H1 (cell line): Measurements from ENCODE around the gene NPTX1. TPM values are rescaled to one million over a fixed set of nuclear protein-coding genes. Genes with fewer than 3 reads are reported as not detected.

Experiments
- CTCF ChIA-PET: fragments of 300-600 bp; sonication (Branson Sonifier 250); formaldehyde crosslinking; loops from one replicate; lab custom pipeline; 2021; ENCODE audit not compliant: partially characterized antibody; lab: Charles Lee
- POLR2A ChIA-PET: fragments of 300-600 bp; sonication (Branson Sonifier 250); formaldehyde crosslinking; loops from one replicate; lab custom pipeline; 2021; ENCODE audit warnings: inconsistent platforms; ENCODE audit not compliant: partially characterized antibody; lab: Charles Lee
- DNase-seq, 2 experiments: peaks; one replicate each; pipeline versions ENCODE4 v3.0.0 to v3.0.0-alpha.2; 2010 to 2022; ENCODE audit warnings: low spot score in 2 of 2, low read depth in 1 of 2, mixed read lengths in 1 of 2
- FAIRE-seq: peaks from 2 replicates; lab custom pipeline; 2011; peaks lifted over from hg19 to GRCh38; lab: Jason Lieb, UNC
- H2AFZ ChIP-seq: 2 replicates; pipeline ENCODE4 v1.8.1; 2012; ENCODE audit warnings: low read length, inconsistent platforms
- H2AK5ac ChIP-seq: 2 replicates; pipeline ENCODE4 v1.6.1; 2013; ENCODE audit warnings: low read depth, low read length
- H2BK120ac ChIP-seq: replicated peaks from 2 replicates; pipeline ENCODE3; 2013; ENCODE audit warnings: low read depth, low read length, inconsistent platforms
- H2BK12ac ChIP-seq: 2 replicates; pipeline ENCODE4 v1.6.1; 2013; ENCODE audit warnings: low read depth, low read length
- H2BK15ac ChIP-seq: 2 replicates; pipeline ENCODE4 v1.6.1; 2013; ENCODE audit warnings: low read length
- H2BK20ac ChIP-seq: 2 replicates; pipeline ENCODE4 v1.6.1; 2013; ENCODE audit warnings: low read length
- H2BK5ac ChIP-seq: 2 replicates; pipeline ENCODE4 v1.6.1; 2013; ENCODE audit warnings: low read depth, low read length
- H3K14ac ChIP-seq: 2 replicates; pipeline ENCODE4 v1.6.1; 2013; ENCODE audit warnings: inconsistent platforms; ENCODE audit not compliant: insufficient read length
- H3K18ac ChIP-seq: 2 replicates; pipeline ENCODE4 v1.6.1; 2013; ENCODE audit warnings: low read length; ENCODE audit errors: extremely low read depth
- H3K23ac ChIP-seq: 2 replicates; pipeline ENCODE4 v1.6.1; 2013; ENCODE audit warnings: inconsistent platforms; ENCODE audit not compliant: insufficient read length
- H3K23me2 ChIP-seq: 2 replicates; pipeline ENCODE4 v1.6.1; 2013; ENCODE audit warnings: low read depth, low read length
- H3K27ac ChIP-seq: 2 replicates; pipeline ENCODE4 v1.6.1; 2011; ENCODE audit warnings: low read depth, low read length, inconsistent platforms
- H3K27me3 ChIP-seq, 4 experiments: replicated peaks in 1 of 4; 1 replicate in 1 of 4; 2 replicates in 3 of 4; pipeline versions ENCODE4 v1.6.1 to v1.8.1; 2011 to 2013; ENCODE audit warnings: low read length in 3 of 4, mild to moderate bottlenecking in 3 of 4, inconsistent platforms in 2 of 4, mixed read lengths in 2 of 4, moderate library complexity in 1 of 4; ENCODE audit not compliant: control insufficient read depth in 3 of 4, insufficient read depth in 3 of 4; ENCODE audit errors: extremely low read depth in 1 of 4
- H3K36me3 ChIP-seq, 4 experiments: 2 replicates each; pipeline versions ENCODE4 v1.6.1 to v1.8.1; 2011 to 2013; ENCODE audit warnings: mild to moderate bottlenecking in 4 of 4, low read length in 3 of 4, moderate library complexity in 2 of 4, control low read depth in 1 of 4, inconsistent platforms in 1 of 4; ENCODE audit not compliant: insufficient read depth in 4 of 4, control insufficient read depth in 2 of 4
- H3K4ac ChIP-seq: replicated peaks from 2 replicates; pipeline ENCODE3; 2013; ENCODE audit warnings: low read length, low read depth, mixed read lengths, inconsistent platforms; ENCODE audit not compliant: insufficient read length
- H3K4me1 ChIP-seq, 4 experiments: replicated peaks in 1 of 4; 1 replicate in 1 of 4; 2 replicates in 3 of 4; pipeline versions ENCODE4 v1.6.1 to v1.8.1; 2011 to 2013; ENCODE audit warnings: low read length in 3 of 4, inconsistent platforms in 2 of 4, mixed read lengths in 1 of 4; ENCODE audit not compliant: insufficient read depth in 4 of 4, control insufficient read depth in 3 of 4
- H3K4me2 ChIP-seq, 2 experiments: 2 replicates each; pipeline versions ENCODE4 v1.6.1 to v1.8.1; 2011 to 2013; ENCODE audit warnings: low read depth in 2 of 2, low read length in 2 of 2, control low read depth in 1 of 2, inconsistent platforms in 1 of 2, mild to moderate bottlenecking in 1 of 2; ENCODE audit not compliant: insufficient read depth in 1 of 2
- H3K4me3 ChIP-seq, 4 experiments: fragments of 200-600, 300-600 bp in 1 of 4; sonication (generic), shearing (Covaris generic), sonication (Bioruptor Twin) in 1 of 4; 2 replicates each; pipeline versions ENCODE4 v1.5.1 to v1.8.1; 2011 to 2016; ENCODE audit warnings: low read length in 4 of 4, low read depth in 3 of 4, control low read depth in 2 of 4, inconsistent platforms in 2 of 4, mild to moderate bottlenecking in 2 of 4, mixed read lengths in 1 of 4, moderate library complexity in 1 of 4; ENCODE audit not compliant: insufficient read depth in 2 of 4; ENCODE audit errors: extremely low read depth in 1 of 4
- H3K56ac ChIP-seq: replicated peaks from 2 replicates; pipeline ENCODE3; 2013; ENCODE audit warnings: low read depth, mild to moderate bottlenecking, mixed read lengths, low read length, inconsistent platforms; ENCODE audit not compliant: insufficient read length
- H3K79me1 ChIP-seq: 2 replicates; pipeline ENCODE4 v1.6.1; 2013; ENCODE audit warnings: low read depth, low read length, control low read depth
- H3K79me2 ChIP-seq, 2 experiments: 2 replicates each; pipeline versions ENCODE4 v1.6.1 to v1.8.1; 2012 to 2013; ENCODE audit warnings: low read length in 2 of 2, mild to moderate bottlenecking in 2 of 2, inconsistent platforms in 1 of 2; ENCODE audit not compliant: insufficient read depth in 2 of 2, control insufficient read depth in 1 of 2
- H3K9ac ChIP-seq, 4 experiments: replicated peaks in 1 of 4; 1 replicate in 1 of 4; 2 replicates in 3 of 4; pipeline versions ENCODE4 v1.6.1 to v1.8.1; 2011 to 2013; ENCODE audit warnings: low read depth in 3 of 4, low read length in 3 of 4, control low read depth in 2 of 4, mild to moderate bottlenecking in 2 of 4, moderate library complexity in 2 of 4, inconsistent platforms in 1 of 4; ENCODE audit errors: extremely low read depth in 1 of 4
- H3K9me3 ChIP-seq, 2 experiments: 2 replicates each; pipeline versions ENCODE4 v1.6.1 to v1.8.1; 2012 to 2013; ENCODE audit warnings: mild to moderate bottlenecking in 2 of 2, moderate library complexity in 2 of 2, control low read depth in 1 of 2, inconsistent platforms in 1 of 2, low read depth in 1 of 2, low read length in 1 of 2, mixed read lengths in 1 of 2; ENCODE audit not compliant: insufficient read depth in 2 of 2
- H4K20me1 ChIP-seq, 2 experiments: replicated peaks in 1 of 2; 2 replicates each; pipeline versions ENCODE3 to v1.8.1; 2011 to 2013; ENCODE audit warnings: inconsistent platforms in 2 of 2, low read length in 2 of 2, mild to moderate bottlenecking in 1 of 2; ENCODE audit not compliant: insufficient read depth in 2 of 2, control insufficient read depth in 1 of 2
- H4K5ac ChIP-seq: 2 replicates; pipeline ENCODE4 v1.6.1; 2013; ENCODE audit warnings: low read length, low read depth, mixed read lengths, inconsistent platforms; ENCODE audit not compliant: insufficient read length
- H4K8ac ChIP-seq: 2 replicates; pipeline ENCODE4 v1.8.0; 2013; ENCODE audit warnings: mild to moderate bottlenecking, moderate library complexity, low read length, inconsistent platforms; ENCODE audit not compliant: insufficient read depth; ENCODE audit errors: extremely low read depth
- H4K91ac ChIP-seq: replicated peaks from 2 replicates; pipeline ENCODE3; 2013; ENCODE audit warnings: low read length, mixed read lengths, inconsistent platforms; ENCODE audit not compliant: insufficient read length
- CBX8 ChIP-seq: fragments of 300-800, 300-1000 bp; sonication (generic); IDR thresholded peaks from 2 replicates; pipeline ENCODE4 v1.7.1; 2016; ENCODE audit warnings: low read depth, low read length, borderline replicate concordance
- CEBPB ChIP-seq: IDR thresholded peaks from 2 replicates; pipeline ENCODE4 v1.6.1; 2012; ENCODE audit warnings: low read depth, low read length
- EZH2 ChIP-seq: fragments of 200-600 bp; sonication (generic); IDR thresholded peaks from 2 replicates; pipeline ENCODE4 v1.7.1; 2012; ENCODE audit warnings: low read depth, mild to moderate bottlenecking, moderate library complexity, low read length, inconsistent platforms; ENCODE audit not compliant: severe bottlenecking
- KDM1A ChIP-seq: fragments of 200-600, 300-600 bp; sonication (generic); IDR thresholded peaks from 2 replicates; pipeline ENCODE4 v1.7.1; 2016; ENCODE audit warnings: mild to moderate bottlenecking, low read length, borderline replicate concordance
- NANOG ChIP-seq: IDR thresholded peaks from 2 replicates; pipeline ENCODE4 v1.6.1; 2011; ENCODE audit warnings: low read length, low read depth, mild to moderate bottlenecking, inconsistent platforms; ENCODE audit not compliant: insufficient read depth, poor library complexity, severe bottlenecking
- POLR2AphosphoS5 ChIP-seq: IDR thresholded peaks from 2 replicates; pipeline ENCODE4 v1.6.1; 2011; ENCODE audit warnings: low read depth, low read length
- POU5F1 ChIP-seq: IDR thresholded peaks from 2 replicates; pipeline ENCODE4 v1.6.1; 2011; ENCODE audit warnings: low read depth, mild to moderate bottlenecking, low read length, moderate library complexity
- RBBP5 ChIP-seq: IDR thresholded peaks from 2 replicates; pipeline ENCODE4 v1.7.1; 2012; ENCODE audit warnings: low read depth, mild to moderate bottlenecking, inconsistent platforms, low read length, moderate library complexity, borderline replicate concordance
- SIX5 ChIP-seq: IDR thresholded peaks from 2 replicates; pipeline ENCODE4 v1.6.1; 2011; ENCODE audit warnings: mild to moderate bottlenecking, low read depth, low read length
- WGBS, 2 experiments: shearing (Covaris generic) in 1 of 2; methylation state at CpG; one replicate each; pipeline versions ENCODE4 v1.1.6 to v1.1.7; 2013 to 2015; ENCODE audit warnings: low lambda C conversion rate in 2 of 2, mixed read lengths in 2 of 2, inconsistent platforms in 1 of 2, low coverage in 1 of 2, missing lambda C conversion rate in 1 of 2; ENCODE audit not compliant: insufficient replicate concordance in 2 of 2, insufficient coverage in 1 of 2, insufficient read length in 1 of 2; ENCODE audit errors: extremely low coverage in 1 of 2, missing lambda C conversion rate in 1 of 2; 5-methylcytosine and 5-hydroxymethylcytosine counted together
- polyA plus RNA-seq, 7 experiments: library from polyadenylated mRNA; depleted of rRNA in 3 of 7; stranded (reverse) in 5 of 7; unstranded in 2 of 7; fragments of >200 nt in 5 of 7; fragments of 200-250 nt in 2 of 7; gene quantifications; 1 replicate in 5 of 7; 2 replicates in 1 of 7; 4 replicates in 1 of 7; pipeline versions ENCODE4 v1.2.1 to v1.2.3, GENCODE V29; 2011 to 2013; ENCODE audit warnings: missing spikeins in 2 of 7, mixed read lengths in 2 of 7
- total RNA-seq: library from RNA; stranded (reverse); fragmentation: NEBNext Ultra II Directional; extraction: Animal tissue kit (Norgen Biotek cat#: 25700); gene quantifications from 2 replicates; pipeline ENCODE4 v1.2.1, GENCODE V29; 2021
- TF ChIP-seq, protein P1 (sequence below): IDR thresholded peaks from 2 replicates; pipeline ENCODE4 v1.6.1; 2012; ENCODE audit warnings: low read length, inconsistent platforms

NPTX1 gene
- total and polyA plus RNA-seq, 2 of the 8 experiments (the other 6 are each of a cell fraction or from before 2014, with no cell fraction given): 12.0 to 17.9 TPM

DNA sequence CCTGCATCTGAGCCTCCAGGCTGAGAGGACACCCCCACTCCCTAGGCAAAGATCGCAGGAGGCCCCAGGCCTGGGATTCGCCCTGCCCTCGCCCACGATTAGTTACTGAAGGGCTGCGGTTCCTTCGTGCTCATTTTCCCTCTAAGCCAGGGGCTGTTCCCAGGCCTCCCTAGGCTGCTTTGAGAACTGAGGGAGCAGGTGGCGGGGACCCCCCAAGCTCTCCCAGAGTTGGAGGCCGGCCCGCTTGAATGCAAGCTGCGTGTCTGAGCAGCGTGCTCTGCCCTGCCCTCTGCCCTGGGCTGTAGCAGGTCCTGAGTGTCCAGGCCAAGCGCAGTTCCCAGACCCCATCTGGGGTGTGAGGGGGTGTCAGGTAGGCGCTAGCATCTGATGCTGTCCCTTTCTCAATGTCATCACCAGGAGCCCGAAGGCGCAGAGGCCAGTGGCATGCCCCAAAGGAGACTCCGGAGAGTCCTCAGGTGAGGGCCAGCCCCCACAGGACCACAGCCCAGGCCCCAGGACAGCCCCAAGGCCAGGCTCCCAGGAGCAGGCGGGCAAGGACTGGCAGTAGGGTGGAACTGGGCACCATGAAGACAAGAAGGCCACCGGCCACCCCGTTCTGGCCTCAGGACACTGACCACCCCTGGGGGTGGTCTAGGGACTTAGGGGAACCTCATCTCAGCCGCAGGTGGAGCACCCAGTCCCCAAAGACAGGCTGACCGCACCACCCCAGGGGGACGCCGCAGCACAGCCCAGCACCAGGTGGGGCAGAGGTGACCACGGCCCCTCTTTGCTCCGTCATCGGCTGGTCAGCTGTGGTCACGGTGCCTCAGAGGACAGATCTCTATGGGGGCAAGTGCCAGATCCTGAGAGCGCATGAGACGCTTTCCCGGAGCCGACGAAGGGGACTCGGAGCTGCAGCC lies 46.8 kb downstream of the NPTX1 start:
- H3K56ac ChIP-seq: no peak overlapping the region
- H2AK5ac ChIP-seq: no peak overlapping the region
- no peak overlapping the region for H2BK5ac ChIP-seq
- no peak for DNase-seq
- H3K4me3 ChIP-seq: no peak overlapping the region
- no peak overlapping the region for H4K8ac ChIP-seq
- H3K4me1 ChIP-seq: peaks cover 0 to 8% (median 2%) of the 10 kb centered on the region in 4 experiments; a peak in 3 of 7 replicates
- H3K18ac ChIP-seq: no peak overlapping the region
- peaks cover 0 to 2% of the 10 kb centered on the region in 2 experiments for H4K20me1 ChIP-seq
- CTCF ChIA-PET: interaction anchor here (1.0 to 3.9 kb wide), 2 partner anchors 12 to 14 kb away, joined by 3 to 21 read pairs; no protein-coding TSS in a partner anchor
- POLR2A ChIA-PET: interaction anchor here (0.6 to 1.3 kb wide), 2 partner anchors 15 to 129 kb away, joined by 3 read pairs; no protein-coding TSS in a partner anchor
- no peak overlapping the region for H3K14ac ChIP-seq
- H3K4me2 ChIP-seq: no peak overlapping the region
- H3K27ac ChIP-seq: no peak overlapping the region
- H3K79me1 ChIP-seq: no peaks in the 10 kb centered on the region
- H2BK12ac ChIP-seq: no peak overlapping the region
- no peak overlapping the region for H4K5ac ChIP-seq
- no peak overlapping the region for H2AFZ ChIP-seq
- no peaks in the 10 kb centered on the region; a peak in 1 of 8 replicates for H3K36me3 ChIP-seq
- H3K23me2 ChIP-seq: no peaks in the 10 kb centered on the region
- H3K23ac ChIP-seq: no peak overlapping the region
- no peaks in the 10 kb centered on the region for H3K9me3 ChIP-seq
- H2BK120ac ChIP-seq: no peak overlapping the region
- WGBS, 2 experiments: 90% methylated on average over 31 of the region's 33 CpGs; no CpG with 5 or more reads in 1 of the 2 experiments
- H3K4ac ChIP-seq: no peak overlapping the region
- H3K79me2 ChIP-seq: no peaks in the 10 kb centered on the region
- no peaks in the 10 kb centered on the region; a peak in 1 of 7 replicates for H3K27me3 ChIP-seq
- no peak overlapping the region for H4K91ac ChIP-seq
- H3K9ac ChIP-seq: no peak overlapping the region
- FAIRE-seq: no peak
- no peak overlapping the region for H2BK20ac ChIP-seq
- H2BK15ac ChIP-seq: no peak overlapping the region
- TF ChIP-seq KDM1A (no peak), RBBP5 (no peak), POU5F1 (no peak), SIX5 (no peak), CBX8 (no peak), POLR2AphosphoS5 (no peak), CEBPB (no peak), NANOG (no peak), EZH2 (no peak)
- TF ChIP-seq, protein P1, sequence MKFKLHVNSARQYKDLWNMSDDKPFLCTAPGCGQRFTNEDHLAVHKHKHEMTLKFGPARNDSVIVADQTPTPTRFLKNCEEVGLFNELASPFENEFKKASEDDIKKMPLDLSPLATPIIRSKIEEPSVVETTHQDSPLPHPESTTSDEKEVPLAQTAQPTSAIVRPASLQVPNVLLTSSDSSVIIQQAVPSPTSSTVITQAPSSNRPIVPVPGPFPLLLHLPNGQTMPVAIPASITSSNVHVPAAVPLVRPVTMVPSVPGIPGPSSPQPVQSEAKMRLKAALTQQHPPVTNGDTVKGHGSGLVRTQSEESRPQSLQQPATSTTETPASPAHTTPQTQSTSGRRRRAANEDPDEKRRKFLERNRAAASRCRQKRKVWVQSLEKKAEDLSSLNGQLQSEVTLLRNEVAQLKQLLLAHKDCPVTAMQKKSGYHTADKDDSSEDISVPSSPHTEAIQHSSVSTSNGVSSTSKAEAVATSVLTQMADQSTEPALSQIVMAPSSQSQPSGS: no peak
